ENCODE results near the gene SLC44A1.

Gene SLC44A1

DNA sequence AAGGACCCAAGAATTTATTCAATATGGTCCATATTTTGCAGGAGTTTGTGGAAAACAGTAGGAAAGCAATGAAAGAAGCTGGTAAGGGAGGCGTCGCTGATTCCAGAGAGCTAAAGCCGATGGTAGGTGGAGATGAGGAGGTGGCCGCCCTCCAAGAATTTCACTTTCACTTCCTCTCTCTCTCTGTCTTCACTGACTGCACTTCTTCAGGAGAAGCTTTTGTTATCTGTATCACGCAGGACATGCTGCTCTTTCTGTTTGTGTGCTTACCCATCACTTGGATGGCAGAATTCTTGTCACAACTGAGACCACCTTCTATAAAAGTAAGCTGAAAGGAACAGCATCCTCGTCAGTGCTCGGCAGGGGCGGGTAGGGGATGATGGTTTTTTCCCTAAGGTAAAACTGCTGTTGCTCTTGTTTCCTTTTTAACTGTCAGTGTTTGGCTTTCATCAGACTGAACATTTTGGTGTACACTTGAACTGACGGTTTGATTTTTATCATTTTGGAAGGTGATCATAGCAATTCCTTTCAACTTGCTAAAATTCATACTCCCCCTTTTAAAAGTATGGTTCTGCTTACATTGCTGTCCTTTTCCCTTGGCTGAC is 141.0 kb downstream of the SLC44A1 start:
- no peak for DNase-seq (ENCODE audit: low read depth in 2 of 2, low spot score in 1 of 2)

DNA sequence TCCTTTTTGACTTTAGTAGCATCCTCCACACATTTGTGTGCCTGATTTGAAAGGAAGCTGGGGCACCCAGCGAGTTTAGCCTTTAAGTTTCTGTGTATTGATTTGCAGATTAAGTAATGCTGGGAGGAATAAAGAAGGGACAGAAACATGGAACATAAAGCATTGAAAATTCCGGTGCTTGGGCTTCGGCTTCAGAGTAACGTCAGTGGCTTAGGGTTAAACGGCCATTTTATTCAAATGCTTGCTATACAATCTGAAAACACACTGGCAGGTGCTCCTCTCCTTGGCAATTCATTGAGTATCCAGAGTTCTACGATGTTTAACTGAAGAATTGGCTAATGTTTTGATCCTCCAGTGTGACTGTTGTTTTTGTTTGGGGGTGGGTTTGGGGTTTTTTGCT is 145.3 kb downstream of the SLC44A1 start:
- DNase-seq (ENCODE audit: low read depth in 2 of 2, low spot score in 1 of 2): no peak

DNA sequence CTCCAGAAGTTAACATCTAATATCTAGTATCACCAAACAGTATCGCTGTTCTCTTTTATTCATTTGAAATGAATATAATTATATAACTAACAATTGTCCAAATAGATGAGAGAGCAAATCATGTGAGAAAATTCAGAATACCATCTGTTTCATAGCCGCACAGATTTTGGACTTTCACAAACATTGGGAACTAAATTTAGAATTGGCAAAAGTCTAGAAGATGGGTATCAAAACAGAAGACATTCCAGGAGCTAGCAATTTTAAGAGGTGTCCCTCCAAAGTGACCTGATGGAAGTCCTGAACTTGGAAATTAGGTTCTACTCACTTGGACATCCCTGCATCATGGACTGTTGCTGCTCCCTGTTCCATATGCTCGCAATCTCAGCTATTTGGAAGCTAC is 146.4 kb downstream of the SLC44A1 start:
- DNase-seq (ENCODE audit: low read depth in 2 of 2, low spot score in 1 of 2): no peak

DNA sequence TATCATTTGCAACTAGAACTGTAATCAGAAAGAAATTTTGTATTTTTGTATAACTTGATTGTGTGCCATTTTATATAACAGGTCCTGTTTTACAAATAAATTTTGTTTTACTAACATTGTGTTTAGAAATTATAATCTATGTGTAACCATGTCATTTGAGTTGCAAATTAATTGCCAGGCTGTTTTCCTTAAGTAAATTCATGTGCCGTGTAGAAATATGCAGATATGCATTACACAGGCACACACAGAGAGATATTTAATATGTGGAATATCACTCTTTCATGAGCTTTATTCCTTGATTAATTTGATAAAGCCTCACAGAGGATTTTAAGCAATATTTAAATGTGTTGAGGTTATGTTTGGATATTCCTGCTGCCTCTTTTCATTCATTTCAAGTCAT is 146.8 kb downstream of the SLC44A1 start:
- DNase-seq (ENCODE audit: low read depth in 2 of 2, low spot score in 1 of 2): no peak

DNA sequence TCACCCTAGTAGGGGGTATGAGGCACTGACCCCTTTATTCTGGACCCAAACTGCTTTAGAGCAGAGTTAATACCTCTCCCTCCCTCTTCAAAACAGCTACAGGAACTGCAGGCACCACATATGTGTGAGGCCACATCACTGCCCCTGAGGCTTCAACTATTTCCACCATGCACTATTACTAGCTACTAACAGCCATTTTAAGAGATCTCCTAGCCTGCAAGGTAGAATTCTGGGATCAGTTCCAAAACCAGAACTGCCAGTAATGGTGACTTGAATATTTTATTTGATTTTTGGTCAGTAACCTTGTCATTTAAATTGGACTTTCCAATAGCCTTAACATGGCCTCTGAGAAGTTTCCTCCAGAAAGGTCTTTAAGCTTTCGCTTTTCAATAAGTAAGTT is 148.1 kb downstream of the SLC44A1 start:
- no peak for DNase-seq (ENCODE audit: low read depth in 2 of 2, low spot score in 1 of 2)

DNA sequence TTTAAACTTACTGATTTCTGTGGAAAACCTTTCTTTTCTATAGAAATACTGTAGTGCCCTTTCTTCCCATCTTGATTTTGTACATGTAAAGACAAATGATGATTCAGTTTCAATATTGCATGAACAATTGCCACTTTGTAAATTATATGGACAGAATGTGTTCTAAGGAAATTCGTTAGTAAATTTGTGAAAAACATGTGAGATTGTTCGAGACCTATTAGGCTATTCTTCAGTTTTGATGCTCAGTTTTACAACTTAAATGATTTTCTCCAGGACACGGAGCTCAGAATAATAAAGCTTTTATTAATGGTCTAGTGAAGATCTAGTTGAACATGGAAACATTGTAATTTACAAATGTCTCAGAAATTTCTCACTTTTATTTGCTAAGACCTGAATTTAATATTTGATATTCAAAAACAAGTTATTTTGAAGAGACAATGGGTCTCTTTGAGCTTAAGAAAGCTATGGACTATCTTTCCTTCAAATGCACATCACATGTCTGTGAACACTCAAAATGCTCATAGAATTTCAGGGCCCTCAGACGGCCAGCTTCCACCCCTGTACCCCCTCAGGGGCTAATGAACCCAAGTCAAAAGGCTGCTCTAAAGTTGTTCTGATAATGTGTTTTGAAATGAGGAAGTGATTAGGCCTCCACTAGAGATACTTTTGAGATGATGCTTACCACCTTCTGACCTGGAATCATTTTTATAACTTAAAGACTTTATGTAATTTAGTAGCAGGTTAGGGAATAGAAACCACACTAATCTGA is 149.3 kb downstream of the SLC44A1 start:
- DNase-seq (ENCODE audit: low read depth in 2 of 2, low spot score in 1 of 2): no peak

DNA sequence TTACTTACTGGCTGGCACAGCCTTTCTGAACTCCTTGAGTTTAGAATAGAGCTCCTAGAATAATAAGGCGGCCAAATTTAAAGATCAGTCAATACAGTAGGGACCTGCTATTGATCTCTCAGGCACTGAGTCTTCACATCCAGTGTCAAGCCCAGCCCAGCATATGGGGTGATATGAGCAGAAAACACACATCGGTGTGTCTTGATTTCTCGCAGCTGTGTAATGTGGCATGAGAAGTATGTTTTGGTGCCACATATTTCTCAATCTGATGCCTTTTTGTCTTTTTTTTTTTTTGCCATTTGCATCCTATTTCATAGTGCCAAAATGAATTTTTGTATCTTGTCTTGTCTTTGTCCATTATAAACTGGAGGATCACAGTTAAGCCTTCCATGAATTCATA is 152.0 kb downstream of the SLC44A1 start:
- no peak for DNase-seq (ENCODE audit: low read depth in 2 of 2, low spot score in 1 of 2)

DNA sequence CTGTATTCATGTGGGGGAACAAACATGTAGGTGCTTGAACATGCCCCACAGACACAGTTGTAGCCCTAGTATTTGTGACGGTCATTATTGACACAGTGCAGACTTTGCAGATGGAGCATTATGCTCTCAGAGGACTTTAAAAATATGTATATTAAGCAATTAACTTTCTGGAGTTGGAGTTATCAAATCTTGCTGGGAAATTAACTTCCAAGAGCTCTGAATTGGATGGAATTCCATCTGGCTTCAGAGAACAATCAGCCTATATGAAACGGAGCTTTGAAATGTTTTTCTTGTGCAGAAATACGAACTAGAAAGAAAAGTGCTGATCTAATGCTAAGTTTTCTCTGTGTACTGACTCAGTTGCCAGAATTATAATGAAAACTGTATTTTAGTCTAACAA is 152.4 kb downstream of the SLC44A1 start:
- DNase-seq (ENCODE audit: low read depth in 2 of 2, low spot score in 1 of 2): no peak

DNA sequence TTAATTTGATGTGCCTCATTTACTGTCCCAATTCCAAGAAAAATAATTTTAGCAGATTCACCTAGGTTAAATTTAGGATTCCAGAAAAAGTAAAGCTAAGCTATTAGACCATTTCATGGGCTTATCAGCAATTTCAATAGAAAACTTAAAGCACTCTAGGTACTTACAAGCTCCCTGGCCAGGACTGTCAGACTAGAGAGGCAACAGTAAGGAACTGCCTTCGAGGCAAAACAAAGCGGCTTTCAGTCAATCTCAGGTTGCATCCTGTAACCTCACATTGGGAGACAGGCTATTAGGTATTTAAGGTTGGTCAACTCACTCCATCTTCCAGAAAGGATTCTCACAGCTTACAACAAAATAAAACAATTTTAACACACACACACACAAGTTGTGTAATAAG is 154.7 kb downstream of the SLC44A1 start:
- DNase-seq (ENCODE audit: low read depth in 2 of 2, low spot score in 1 of 2): no peak

DNA sequence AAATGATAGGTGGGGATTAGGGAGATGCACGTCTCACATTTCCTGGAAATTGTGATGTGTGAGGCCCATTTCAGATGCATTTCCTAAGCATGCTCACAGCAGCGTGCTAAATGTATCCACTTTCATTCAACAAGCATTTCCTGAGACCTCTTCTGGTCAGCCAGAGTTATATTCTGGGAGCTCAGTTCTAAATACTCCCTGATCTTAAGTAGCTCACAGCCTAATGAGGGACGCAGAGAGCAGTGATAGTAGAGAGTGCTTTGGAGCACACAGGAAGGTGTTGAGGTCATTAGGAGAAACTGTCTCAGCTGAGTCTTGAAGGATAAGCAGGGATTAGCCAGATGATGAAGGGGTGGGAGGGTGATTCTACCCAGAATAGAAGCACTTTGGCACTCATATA is 157.2 kb downstream of the SLC44A1 start:
- DNase-seq (ENCODE audit: low read depth in 2 of 2, low spot score in 1 of 2): no peak

DNA sequence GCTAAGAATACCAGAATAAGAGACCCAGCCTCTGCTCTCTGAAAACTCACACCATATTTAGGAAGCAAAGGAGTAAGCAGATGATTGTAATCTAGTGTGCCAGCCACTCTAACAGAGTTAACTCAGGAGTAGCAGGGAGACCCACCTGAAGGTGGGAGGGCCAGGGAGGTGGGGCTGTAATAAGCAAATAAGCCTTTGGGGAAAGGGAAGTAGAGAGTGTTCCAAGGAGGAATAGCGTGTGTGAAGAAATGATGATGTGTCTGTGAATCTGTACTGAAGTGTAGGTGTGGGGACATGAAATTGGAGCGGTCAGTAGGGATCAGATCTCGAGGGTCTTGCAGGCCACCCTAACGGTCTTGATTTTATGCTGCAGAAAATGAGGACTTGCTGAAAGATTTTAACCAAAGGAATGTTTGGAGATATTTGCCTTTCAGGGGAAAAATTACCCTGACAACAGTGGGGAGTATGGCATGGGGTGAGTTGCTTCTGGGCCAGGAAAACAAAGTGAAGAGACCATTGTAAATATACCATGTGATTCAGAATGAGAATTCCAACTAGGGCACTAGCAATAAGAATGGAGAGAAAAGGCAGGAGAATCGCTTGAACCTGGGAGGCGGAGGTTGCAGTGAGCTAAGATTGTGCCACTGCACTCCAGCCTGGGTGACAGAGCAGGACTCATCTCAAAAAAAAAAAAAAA is 159.2 kb downstream of the SLC44A1 start:
- no peak for DNase-seq (ENCODE audit: low read depth in 2 of 2, low spot score in 1 of 2)

DNA sequence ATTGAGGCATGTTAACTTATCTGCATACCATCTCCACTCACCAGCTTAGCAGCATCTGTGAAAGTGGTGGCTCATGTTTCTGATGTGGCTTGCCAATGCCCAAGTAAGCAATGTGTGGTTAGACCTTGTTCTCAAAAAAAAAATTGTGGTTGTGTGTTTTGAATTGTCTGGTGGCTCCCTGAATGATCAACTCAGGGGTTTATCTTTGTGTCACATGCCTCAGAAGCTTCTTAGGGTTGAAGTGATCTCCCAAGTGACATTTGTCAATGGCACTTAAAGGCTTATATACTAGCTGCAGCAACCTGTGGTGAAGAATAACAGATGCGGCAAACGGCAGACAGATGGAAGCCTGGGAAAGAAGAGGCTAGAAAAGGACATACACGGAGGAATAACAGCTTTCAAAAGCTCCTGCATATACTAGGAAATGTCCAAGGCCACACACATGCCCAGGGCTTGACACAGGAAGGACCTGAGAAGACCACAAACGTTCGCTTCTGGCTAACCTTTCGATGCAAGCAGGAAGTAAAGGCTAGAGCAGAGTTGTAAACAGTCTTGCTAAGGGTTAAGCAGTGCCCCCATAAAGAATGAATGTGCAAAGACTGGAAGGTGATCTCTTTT is 161.2 kb downstream of the SLC44A1 start:
- DNase-seq (ENCODE audit: low read depth in 2 of 2, low spot score in 1 of 2): peak in 1 of 2 donors; percentile 23

DNA sequence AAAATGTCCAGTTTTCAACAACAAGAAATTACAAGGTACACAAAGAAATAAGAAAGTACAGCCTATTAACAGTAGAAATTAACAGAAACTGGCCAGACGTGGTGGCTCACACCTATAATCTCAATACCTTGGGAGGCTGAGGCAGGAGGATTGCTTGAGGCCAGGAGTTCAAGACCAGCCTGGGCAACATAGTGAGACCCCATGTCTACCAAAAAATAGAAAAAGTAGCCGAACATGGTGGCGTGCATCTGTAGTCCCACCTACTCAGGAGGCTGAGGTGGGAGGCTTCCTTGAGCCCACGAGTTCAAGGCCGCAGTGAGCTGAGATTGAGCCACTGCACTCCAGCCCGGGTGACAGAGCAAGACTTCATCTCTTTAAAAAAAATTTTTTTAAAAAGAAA is 161.9 kb downstream of the SLC44A1 start:
- DNase-seq (ENCODE audit: low read depth in 2 of 2, low spot score in 1 of 2): no peak

DNA sequence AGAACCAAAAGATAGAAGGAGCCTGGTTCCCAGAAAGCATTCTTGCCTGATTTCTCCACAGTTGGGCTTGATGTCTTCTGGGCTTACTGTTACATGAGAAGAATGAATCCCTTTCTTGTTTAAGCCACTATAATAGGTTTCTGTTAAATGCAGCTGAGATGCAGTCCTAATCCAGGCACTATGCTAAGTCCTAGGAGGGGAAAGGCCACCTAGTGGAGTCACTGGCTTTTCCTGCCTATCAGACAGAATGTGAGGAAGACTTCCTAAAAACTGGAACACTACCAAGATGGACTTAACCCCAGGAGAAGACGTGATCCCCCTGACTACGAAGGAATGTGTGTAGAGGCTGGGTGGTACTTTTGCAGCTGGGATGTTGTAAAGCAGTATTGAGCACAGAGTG is 169.1 kb downstream of the SLC44A1 start:
- DNase-seq (ENCODE audit: low read depth in 2 of 2, low spot score in 1 of 2): no peak

DNA sequence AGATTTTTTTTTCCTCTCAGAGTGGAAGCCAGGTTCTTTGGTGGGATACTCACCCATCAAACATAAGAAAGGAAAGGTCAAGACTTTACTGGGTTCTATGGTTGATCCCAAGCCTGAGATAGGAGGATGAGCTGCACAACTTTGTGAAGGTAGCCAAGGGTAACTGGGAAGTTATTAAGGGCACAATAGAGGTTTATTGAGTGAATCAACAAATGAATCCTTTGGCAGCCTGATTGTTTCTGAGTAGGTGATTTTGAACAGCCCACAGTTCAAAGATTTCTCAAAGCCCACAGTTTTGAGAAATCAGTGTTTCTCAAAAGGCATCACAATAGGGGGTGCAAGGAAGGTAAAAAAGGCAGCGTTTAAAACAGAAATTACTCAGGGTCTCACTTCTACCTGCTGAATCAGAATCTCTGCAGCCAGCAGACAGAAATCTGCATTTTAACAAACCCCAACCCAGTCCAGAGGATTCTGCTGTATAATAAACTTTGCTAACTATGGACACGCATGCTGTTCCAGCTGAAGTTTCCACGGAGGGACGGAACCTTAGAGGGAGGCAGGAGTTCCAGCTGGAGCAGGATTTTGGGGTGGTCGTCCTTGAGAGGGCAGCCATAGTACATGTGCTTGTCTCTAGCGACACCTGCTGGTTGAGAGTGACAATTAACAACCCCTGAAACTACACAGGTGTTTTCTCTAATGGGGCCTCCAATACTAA is 170.7 kb downstream of the SLC44A1 start:
- peak; percentile 27 to 34 for DNase-seq (ENCODE audit: low read depth in 2 of 2, low spot score in 1 of 2)

DNA sequence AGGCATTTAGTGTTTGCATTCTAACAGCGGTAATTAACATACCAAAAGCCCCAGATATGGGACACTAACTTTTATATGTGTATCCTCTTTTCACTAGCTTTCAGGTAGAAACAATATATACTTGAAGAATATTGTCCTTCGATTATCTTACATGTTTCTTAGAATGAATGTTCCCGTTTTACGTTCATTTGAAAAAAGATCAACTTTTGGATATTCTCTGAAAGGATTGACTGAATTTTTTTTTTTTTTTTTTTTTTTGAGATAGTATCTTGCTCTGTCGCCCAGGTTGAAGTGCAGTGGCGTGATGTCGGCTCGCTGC is 171.2 kb downstream of the SLC44A1 start:
- DNase-seq (ENCODE audit: low read depth in 2 of 2, low spot score in 1 of 2): no peak

DNA sequence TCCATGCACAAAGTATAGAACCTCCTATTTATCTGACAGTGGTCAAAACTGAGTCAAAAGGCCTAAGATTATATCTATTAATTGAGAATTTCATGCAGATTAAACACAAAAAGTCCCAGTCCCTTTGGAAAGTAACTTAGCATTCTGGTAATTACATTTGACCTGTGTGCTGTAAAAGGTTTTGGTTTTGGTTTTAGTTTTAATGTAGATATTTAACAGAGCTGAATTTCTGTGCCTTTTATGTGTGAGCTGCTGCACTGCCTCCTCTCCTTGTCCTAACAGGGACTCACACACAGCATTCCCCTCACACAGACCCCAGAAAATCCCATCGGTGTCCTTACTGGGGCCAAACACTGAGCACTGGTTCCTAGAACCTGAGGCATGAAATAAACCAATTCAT is 172.4 kb downstream of the SLC44A1 start:
- no peak for DNase-seq (ENCODE audit: low read depth in 2 of 2, low spot score in 1 of 2)

DNA sequence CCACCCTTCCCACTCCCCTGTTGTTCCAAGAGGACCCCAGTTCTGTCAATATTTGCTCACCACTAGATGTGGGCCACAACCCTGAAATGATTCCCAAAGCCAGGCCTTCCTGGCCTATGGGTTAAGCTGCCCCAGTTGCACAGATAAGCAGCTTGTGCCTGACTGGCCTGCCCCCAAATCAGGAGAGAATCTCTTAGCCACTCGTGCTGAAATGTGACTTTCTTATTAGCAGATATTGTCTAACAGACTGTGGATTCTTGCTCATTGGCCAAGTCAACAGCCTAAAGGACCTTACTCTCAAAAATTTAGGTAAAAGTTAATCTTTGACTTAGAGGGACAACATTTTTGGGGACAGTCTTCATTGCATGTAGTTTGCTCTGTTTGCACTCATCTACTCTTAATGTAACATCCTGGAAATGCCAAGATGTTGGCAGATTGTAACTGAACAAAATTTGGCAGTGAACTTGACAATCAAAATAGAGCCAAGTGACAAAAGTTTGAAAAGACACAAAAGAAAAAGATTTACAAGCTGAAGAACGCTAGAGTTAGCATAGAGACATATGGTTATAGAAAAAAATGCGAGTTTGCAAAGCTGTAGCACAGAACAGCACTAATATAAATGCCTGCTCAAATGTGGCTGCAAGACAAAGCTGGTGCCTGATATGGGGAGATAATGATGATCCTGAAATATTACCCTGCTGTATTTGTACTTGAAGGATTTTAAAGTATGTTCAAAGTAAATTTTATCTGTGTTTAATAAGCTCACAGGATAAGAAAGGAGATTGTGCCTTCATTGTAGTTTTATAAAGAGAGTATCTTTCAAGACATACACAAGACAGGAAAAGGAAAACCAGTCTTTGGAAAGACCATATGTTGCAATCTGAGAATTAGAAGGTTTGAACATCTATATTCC is 174.4 kb downstream of the SLC44A1 start:
- no peak for DNase-seq (ENCODE audit: low read depth in 2 of 2, low spot score in 1 of 2)

DNA sequence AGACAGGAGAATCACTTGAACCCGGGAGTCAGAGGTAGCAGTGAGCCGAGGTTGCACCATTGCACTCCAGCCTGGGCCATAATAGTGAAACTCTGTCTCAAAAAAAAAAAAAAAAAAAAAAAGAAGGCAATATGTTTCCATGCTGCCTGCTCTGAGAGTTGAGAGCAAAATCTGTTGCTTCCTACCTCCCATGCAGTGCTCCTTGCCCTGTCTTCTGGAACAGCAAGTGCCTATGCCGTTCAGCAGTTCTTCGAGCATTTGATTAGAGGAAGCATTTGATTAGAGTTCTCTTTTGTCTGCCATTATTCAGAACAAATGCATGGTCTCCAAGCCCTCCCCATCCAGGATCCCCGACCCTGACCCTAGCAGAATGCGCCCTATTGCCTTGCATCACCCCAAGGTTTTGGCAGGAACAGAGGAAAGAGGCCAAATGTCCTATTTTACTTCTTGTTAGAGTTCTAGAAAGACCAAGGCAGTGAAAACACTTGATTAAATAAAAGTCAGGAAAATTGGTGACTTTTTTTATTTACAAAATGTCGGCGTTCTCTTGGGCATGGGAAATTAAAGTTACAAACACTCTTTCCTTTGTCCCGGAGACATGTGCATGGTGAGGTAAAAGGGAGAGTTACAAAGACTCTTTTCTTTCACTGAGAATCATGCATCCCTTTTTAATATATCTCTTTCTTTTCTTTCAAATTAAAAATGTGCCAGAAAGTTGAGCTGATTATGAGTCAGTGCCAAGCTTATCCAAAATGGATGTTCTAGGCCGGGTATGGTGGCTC is 175.6 kb downstream of the SLC44A1 start:
- DNase-seq (ENCODE audit: low read depth in 2 of 2, low spot score in 1 of 2): no peak

DNA sequence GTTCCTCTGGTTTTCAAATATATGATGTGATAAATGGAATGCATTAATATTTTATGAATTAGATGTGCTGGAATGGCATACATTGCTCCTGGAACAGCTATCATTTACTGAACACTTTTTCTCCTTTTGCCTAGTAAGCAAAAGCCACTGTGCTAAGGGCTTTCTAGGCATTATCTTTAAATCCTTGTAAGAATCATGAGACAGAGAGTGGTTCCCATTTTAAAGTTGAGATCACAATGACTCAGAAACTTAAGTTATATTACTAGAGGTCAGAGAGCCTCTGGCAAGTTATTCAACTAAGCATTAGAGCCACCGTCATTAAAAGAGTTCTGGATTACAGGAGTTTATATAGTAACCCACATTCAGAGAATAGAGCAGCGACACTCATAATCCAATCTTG is 176.7 kb downstream of the SLC44A1 start:
- no peak for DNase-seq (ENCODE audit: low read depth in 2 of 2, low spot score in 1 of 2)
